Left kidney (tissue), 2 donors: Measurements from ENCODE around the gene FARP2. TPM values are rescaled to one million over a fixed set of nuclear protein-coding genes. Genes with fewer than 3 reads are reported as not detected.

Source experiments
- DNase-seq: peaks from one replicate; pipeline ENCODE4 v3.0.0-alpha.2; 2013
- polyA plus RNA-seq: library from polyadenylated mRNA; unstranded; fragments of 120-200 nt; gene quantifications from one replicate; pipeline ENCODE4 v1.2.1, GENCODE V29; 2013; ENCODE audit not compliant: insufficient read length

FARP2 gene
- polyA plus RNA-seq, 1 donor, result 72.2 TPM

DNA sequence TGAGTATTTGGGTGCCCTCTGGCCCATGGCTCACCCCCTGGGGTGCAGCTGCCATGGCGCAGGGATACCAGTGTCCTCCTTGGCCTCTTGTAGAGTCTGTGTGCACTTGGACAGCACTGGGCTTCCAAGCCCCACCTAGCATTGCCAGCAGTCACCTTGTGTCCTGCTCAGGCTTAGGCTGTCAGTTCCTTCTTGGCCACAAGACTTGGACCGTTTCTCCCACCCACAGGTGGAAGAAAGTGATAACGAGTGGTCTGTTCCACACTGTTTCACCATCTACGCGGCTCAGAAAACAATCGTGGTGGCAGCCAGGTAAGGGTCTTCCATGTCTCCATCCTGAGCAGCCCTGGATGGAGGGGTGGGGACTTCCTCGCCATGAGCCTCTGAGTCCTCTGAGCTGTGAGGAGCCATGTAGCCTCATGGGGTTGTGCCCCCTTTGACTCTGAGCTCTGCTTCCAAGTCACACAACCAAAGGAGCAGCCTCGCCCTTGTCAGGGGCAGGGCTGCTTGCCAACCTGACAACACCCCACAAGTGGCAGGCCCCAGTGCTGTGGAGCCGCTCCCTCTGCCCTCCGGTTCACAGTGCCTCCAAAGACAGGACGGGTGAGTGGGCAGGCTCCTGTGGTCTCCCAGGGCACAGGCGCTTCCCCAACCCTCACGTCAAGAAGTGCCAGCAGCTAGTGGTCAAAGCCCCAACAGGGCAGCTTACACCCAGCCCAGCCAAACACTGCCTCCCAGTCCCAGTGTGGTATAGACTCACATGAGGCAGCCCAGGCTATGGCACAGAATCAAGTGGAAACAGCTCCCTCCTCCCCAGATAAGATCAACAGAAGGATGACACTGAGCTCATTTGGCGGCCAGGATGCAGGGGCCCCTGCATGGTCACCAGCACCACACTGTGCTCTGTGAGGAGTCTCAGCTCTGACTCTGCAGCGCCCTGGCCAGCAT lies 133.9 kb downstream of the FARP2 start:
- no peak for DNase-seq

DNA sequence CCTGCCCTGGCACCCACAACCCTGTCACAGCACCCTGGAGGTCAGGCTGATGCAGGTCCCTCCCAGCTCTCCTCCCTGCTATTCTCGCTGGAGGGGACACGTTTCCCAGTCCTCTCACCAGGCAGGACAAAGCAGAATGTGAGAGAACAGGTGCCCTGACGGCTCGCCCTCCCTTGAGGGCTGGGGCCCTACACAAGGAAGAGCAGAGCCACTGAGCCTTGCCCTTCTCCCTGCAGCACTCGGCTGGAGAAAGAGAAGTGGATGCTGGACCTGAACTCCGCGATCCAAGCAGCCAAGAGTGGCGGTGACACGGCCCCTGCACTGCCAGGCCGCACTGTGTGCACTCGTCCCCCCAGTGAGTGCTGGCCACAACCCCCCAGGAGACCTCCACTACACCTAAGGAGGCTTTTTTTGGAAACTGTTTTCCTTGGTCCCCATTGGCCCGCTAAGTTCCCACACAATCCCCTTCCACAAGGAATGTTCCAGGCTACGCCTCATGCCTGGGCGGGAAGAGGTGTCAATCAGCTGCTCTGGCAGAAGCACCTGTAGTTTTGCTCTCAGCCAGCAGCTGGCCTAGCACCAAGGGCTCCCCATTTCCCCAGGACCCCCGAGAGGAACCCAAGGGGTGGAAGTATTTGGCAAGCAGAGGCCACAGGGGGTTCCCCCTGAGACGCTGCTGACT lies 134.9 kb downstream of the FARP2 start:
- no peak for DNase-seq

DNA sequence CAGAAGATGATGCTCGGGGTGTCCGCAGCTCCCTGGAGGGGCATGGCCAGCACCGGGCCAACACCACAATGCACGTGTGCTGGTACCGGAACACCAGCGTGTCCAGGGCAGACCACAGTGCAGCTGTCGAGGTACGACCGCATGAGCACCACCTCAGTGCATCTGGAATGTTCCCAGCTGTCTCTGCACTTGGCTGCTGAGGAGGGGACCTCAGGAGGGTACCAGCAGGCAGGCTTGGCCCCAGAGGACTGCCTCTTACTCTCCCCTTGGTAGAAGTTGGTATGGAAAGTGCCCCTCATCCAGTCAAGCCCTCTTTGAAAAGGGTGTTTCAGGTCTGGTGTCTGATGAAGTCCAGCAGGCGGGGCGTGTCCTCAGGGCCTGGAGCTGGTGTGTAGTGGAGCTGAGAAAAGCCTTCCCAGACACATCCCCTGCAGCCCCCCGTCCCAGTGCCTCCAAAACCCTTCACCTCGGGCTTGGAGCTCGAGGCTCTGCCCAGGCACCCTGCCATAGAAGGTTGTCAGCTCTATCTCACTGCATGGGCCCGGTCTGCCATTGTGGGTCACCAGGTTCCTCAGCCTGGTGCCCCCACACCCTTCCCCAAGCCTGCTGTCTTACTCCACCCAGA lies 135.6 kb downstream of the FARP2 start:
- DNase-seq, result no peak

DNA sequence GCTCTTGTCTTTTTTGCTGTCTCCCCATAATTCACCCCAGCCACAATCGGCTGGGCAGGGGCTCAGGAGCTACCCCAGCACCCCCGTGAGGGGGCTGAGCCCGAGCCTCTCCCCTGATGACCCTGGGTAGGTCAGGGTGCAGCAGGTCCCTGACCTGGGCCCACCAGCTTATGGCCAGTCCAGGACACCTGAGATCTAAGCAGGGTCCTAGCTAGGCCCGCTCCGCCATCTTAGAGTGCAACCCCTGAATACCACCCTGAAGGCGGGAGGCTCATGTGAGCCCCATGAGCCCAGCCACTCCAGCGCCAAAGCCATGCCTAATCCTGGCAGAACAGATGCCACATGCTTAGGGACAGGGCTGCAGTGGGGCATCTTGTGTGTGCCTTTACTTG lies 136.1 kb downstream of the FARP2 start:
- DNase-seq, result no peak

DNA sequence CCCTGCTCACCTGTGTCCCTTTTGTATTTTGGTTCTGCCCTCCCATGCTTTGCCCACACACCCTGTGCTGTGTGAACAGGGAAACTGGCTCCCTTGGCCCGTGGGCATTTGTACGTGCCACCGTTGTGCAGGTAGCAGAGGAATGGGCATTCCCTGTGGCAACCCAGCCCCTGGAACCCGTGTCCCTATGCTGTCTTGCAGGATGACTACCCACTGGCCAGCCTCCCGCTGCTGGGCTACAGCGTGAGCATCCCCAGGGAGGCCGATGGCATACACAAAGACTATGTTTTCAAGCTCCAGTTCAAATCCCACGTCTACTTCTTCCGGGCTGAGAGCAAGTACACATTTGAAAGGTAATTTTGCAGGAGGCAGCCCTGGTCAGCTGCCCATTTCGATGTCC lies 137.0 kb downstream of the FARP2 start:
- no peak for DNase-seq

DNA sequence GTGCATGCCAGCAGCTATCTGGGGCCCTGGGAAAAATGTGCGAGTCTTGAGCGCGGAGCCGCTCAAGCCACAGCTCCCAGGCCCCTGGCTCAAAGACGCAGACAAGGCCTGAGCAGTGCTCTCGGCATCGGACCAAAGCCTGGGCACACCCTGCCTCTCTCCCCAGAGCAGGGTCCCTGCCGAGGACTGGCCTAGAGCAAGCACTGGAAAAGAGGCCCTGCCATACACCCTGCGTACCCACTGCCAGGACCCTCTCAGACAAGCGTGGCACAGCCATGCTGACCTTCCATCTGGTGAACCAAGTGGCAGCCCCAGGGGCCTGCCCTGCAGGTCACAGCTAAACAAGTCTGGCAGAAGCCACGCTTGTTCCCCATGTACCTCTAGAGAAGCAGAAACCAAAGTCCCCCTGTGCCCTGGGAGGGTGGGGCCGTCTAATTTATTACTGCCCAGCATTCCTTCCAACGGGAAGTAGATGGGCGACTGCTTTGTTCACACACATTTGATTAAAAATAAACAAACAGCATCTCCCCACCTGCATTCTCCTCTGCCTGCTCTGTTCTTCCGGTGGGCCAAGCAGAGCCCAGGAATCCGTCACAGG lies 138.3 kb downstream of the FARP2 start:
- no peak for DNase-seq

DNA sequence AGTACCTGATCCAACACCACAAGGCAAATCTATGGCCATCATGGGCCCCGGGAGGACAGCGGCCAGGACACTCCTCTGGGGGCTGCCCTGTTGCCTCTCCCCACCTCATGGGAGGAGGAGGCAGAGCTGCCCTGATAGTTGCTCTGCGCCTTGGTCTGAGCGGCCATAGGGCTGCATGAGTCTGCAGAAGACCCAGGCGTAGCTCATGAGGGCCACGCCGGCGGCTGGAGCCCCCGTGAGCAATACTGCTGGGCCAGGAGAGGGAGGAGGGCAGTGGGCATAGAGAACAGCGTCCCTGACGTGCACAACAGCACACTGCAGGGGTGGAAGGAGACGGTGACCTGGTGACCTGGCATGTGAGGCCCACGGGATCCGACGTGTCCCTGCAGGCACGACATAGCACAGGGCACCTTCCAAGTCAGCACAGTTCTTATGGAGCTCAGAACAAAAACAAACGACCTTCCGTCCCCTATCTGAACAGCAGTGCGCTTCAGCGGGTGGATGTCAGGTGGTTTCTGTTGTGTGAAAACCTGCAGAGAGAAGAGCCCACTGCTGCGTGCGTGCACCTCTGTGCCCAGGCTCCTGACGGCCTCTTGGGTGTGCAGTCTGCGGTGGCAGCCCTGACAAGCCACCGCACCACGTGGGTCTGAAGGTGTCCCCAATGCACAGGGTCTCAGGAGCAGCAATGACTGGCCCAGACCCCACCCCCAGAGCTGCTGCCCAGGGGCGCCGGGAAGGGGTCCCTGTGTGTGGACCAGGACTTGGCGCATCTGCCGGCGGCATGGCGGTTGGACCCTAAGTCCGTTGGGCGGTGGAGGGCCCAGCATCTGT lies 139.3 kb downstream of the FARP2 start:
- DNase-seq, result no peak

DNA sequence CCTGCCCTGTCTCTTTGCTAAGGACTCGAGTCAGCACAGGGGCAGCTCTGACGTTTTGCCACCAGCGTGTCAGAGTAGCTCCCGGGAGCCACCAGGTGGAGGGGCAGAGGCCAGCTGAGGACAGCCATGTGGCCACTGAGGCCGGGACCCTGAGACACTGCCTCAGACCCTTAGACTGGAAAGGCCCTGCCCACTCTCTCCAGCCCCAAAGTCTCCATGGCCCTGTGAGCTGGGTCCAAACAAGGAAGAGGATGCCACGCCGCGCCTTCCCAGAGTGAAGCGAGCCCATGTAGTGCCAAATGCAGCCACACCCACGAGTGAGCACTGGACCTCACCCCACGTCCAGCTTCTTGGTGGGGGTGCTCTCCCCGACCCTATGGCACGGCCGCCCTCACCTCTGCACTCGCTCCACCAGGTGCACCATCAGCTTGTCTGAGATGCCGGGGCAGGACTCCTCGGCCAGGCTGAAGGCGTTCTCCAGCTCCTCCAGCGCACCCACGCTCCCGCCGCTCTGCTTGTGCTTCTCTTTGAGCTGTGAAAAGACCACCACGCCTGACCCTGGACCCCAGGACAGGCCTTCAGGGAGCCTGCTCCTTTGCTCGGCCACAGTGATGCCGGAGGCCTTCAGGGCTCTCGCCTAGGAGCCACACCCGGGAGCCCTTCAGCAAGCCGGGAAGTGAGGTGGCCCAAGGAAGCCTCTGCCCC lies 140.1 kb downstream of the FARP2 start:
- DNase-seq, result no peak

DNA sequence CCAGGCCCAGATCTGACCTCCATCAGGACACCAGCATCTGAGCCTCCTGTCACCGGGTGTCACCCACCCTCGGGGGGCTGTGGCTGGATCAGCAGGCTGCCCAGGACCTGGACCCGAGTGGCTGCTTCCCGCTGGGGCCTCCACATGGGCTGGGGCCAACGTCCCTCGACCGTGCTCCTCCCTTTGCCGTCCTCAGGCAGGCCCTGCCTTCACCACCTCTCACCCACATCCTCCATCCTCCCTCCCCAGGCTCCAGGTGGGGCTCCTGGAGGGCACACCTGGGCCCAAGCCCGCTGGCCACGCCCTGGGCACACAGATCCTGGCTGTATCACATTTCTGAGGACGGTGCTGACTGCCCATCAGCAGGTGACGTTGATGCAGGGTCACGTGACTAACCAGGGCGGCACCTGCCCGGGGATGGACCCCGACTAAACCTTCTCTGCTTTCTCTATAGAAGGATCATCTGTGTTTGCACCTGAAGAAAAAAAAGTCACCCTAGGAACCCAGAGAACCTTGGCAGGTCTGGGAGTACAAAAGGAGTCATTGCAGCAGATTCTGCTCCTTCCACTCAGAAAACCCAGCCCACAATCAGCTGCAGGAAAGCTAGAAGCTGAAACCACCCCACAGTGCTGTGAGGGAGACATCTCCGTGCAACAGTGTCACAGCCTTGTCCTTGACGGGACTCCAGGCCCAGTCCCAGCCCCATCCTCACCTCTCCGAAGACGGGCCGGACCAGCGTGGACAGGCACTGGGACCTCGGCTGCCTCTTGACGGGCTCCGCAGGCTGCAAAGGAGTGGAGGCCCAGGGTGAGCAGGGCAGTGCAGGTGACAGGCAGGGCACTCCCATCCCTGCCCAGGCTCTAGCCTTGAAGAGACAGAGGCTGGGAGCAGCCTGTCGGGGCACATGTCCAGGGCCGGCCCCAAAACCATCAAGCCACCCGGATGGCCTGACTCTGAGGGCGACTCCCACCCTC lies 141.1 kb downstream of the FARP2 start:
- no peak for DNase-seq

DNA sequence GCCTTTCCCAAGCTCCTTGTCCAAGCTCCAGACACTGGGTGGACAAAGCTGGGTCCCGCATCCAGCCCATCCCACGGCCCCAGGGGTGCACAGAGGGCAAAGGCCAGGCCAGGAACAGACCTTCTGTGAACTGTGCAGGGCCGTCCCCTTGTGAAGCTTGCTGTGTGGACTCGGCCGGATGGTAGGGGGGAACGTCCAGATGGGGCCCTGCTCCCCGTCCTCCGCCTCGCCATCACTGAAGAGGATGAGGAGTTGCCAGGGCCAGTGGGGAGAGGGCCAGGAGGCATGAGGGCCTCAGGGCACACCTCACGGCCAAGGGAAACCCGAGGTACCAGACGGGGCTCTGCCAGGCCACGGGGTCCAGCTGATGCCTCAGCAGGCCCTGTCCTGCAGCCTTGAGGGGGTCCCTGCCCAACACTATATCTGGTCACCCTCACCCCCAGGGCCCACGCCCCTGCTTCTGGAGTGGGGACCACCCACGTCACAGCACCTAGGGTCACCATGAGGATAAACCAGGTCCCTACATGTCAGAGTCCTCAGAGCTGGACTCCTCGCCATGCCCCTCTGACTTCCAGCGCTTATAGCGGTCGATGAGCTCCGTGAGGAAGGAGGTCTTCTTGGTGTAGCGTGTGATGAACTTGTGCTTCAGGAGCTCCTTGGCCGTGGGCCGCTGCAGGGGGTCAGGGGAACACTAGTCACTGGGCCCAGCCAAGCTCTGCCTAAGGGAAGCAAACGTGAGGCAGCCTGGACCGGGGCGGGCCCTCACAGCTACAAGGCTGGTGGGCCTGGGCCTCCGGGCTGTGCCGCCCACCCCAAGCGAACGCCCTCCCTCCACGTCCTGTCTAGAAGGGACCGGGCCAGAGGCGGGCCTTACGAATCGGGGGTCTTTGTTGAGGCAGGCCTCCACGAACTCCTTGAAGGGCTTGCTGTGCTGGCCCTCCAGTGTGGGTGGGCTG lies 142.3 kb downstream of the FARP2 start:
- DNase-seq, result no peak

DNA sequence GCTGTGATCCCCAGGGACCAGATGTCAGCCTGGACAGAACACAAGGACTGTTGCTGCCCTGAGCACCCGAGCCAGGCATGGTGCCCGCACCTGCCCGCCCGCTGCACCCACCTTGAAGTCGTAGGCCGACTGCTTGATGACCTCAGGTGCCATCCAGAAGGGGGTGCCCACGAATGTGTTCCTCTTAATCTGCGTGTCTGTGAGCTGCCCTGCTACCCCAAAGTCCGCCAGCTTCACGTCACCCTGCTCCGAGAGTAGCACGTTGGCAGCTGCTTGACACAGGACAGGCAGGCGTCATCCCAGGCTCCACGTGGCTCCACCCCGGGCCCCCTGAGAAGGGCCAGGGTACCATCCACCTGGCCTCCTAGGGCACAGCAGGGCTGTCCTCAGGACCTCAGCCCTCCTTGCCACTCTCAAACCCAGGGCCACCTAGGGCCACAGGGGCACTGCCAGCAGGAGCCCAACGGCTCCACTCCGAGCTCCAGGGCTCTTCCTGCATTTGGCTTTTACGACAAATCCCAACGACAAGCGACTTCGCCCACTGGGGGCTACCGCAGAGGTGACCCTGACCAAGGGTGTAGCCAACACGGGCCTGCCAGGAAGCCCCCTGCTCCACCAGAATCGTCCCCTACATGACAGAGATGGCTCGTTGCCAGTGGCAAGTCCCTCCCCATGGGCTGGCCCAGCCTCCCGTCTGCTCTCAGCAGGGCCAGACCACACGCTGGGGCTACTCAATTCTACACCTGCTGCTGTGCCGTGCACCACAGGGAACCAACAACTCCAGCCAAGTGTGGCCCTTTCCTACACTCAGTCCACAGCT lies 143.3 kb downstream of the FARP2 start:
- DNase-seq, result no peak

DNA sequence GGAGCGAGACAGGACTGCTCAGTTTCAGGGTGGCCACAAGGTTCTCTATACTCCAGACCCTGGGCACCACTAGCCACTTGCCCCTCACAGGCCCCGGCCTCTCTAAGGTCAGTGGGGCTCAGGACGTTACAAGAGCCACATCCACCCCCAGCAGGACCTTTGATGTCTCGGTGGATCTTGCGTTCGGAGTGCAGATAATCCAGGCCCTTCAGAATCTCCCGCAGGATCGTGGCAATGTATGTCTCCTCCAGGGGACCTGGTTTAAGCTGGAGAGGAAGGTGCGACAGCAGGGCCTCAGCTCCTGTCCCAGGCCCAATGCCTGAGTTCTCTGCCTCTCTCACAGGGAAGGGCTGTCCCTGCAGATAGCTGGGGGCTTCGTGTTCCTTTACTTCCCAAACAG lies 143.9 kb downstream of the FARP2 start:
- no peak for DNase-seq

DNA sequence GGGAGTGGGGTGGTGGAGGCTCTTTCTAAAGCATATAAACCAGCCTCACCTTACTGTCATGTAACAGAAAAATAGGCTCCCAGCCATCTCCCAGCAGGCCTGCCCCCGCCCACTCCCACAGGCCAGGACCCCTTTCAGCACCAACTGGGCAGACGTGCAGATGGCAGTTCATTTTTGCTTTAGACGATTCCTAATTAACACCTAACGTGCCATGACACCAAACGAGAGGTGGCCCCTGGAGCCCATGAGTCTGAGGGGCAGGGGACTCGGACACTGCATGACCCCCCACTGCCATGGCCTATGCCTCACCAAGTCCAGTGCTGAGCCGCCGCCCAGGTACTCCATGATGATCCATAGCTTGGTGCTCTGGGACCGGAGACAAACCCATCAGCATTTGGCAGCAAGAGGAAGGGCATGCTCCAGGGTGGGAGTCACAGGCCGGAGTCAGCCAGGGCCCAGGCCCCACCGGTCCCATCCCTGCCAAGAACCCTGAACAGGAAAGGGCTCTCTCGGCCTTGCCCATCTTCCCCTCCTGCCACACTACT lies 144.4 kb downstream of the FARP2 start:
- DNase-seq, result no peak

DNA sequence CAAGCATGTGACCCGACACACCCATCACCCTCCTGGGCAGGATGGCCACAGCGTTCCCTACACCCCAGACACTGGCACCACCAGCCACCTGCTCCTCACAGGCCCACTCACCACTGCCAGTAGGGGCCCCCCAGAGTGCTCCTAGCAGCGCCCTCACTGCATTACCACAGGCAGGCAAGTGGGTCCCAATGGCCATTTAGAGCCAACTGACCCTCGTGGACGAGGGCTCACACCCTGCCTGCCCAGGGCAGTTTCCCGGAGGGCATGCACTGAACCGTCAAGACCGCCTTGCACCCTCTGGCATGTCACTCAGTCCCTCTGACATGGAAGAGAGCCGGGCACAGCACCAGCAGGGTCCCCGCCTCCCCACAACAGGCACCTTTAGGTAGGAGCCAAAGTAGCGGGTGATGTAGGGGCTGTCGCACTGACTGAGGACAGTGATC lies 145.0 kb downstream of the FARP2 start:
- no peak for DNase-seq

DNA sequence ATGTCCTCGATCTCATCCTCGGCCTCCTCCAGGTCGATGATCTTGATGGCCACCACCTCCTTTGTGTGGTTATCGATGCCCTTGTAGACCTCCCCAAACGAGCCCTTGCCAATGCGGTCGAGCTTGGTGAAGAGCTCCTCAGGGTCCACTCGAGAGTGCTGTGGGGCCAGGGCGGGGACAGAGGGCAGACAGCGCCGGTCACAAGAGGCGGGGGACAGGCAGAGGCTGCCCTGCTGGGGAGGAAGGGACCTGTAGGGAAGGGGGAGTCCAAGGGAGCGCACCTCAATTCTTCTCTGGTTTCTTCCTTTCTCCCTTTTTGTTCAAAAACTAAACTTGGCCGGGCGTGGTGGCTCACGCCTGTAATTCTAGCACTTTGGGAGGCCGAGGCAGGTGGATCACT lies 145.5 kb downstream of the FARP2 start:
- no peak for DNase-seq

DNA sequence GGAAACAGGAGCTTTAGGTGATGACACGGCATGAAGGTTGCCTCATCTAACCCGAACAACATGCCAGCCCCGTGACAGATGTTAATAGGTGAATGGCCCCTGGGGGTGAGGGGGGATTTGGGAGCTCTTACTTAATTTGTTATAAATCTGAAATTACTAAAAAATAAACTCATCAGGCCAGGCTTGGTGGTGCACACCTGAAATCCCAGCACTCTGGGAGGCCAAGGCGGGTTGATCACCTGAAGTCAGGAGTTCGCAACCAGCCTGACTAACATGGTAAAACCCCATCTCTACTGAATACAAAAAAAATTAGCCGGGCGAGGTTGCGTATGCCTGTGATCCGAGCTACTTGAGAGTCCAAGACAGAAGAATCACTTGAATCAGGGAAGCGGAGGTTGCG lies 146.2 kb downstream of the FARP2 start:
- no peak for DNase-seq

DNA sequence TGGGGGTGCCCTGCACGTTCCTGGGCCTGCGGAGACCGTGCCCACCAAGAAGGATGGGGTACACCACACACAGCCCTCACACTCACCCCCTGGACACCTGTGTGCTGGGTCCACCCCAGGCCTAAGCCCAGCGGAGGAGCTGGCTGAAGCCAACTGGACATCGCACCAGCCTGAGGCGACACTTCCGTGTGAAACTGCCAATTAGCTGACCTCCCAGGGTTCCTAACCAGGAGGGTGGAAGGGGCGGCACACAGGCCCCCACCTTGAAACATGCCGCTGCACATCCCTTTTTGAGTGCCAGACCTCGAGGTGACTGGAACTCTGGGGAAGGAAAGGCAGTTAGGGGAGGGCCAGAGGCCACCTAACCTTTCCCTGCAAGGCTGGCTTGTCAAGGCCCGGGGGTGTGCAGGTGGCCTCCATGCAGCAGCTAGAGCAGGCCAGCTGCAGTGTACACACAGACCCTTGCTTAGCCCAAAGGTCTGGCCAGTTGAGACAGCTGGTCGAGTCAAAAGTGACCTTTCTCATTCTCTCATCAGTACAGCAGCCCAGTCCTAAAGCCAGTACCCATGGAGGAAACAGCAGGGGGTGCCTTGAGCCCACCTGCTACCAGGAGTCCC lies 147.8 kb downstream of the FARP2 start:
- DNase-seq, result no peak
